Measurements from ENCODE around the gene JADE3.

JADE3 gene

GRCh38 chrX:46910415-46910814 lies 1.8 kb upstream of the JADE3 start:
- H3K4me1 ChIP-seq (ENCODE audit: control insufficient read depth, insufficient read depth, low read length) = no peaks in the 10 kb centered on the region
- no peak overlapping the region for H3K4me3 ChIP-seq (ENCODE audit: low read length)
- peaks cover 22% of the 10 kb centered on the region for H3K27me3 ChIP-seq (ENCODE audit: control insufficient read depth, insufficient read depth, low read length)
- H3K9me3 ChIP-seq (replicated peaks; ENCODE audit: low read length) = no peaks in the 10 kb centered on the region
- no peaks in the 10 kb centered on the region for H3K36me3 ChIP-seq (ENCODE audit: insufficient read depth, low read length)
- H3K9ac ChIP-seq (ENCODE audit: low read depth, low read length) = no peak overlapping the region
- no peak overlapping the region for H3K4me2 ChIP-seq (ENCODE audit: low read length)

GRCh38 chrX:46912603-46913491 lies 626 bp downstream of the JADE3 start:
- Histone ChIP-seq H3K9ac (ENCODE audit: low read depth, low read length) (peak overlapping the region; percentile 71), H3K4me3 (ENCODE audit: low read length) (peak overlapping the region; percentile 86), H3K4me2 (ENCODE audit: low read length) (peak overlapping the region; percentile 85), H3K27me3 (ENCODE audit: control insufficient read depth, insufficient read depth, low read length) (peaks cover 9% of the 10 kb centered on the region), H3K4me1 (ENCODE audit: control insufficient read depth, insufficient read depth, low read length) (no peaks in the 10 kb centered on the region), H3K9me3 (replicated peaks; ENCODE audit: low read length) (no peaks in the 10 kb centered on the region), H3K36me3 (ENCODE audit: insufficient read depth, low read length) (no peaks in the 10 kb centered on the region)

- peak overlapping the region; percentile 71 for H3K9ac ChIP-seq (ENCODE audit: low read depth, low read length)
- H3K4me3 ChIP-seq (ENCODE audit: low read length) = peak overlapping the region; percentile 86
- H3K4me2 ChIP-seq (ENCODE audit: low read length) = peak overlapping the region; percentile 85
- H3K36me3 ChIP-seq (ENCODE audit: insufficient read depth, low read length) = no peaks in the 10 kb centered on the region
- H3K9me3 ChIP-seq (replicated peaks; ENCODE audit: low read length) = no peaks in the 10 kb centered on the region
- H3K27me3 ChIP-seq (ENCODE audit: control insufficient read depth, insufficient read depth, low read length) = peaks cover 9% of the 10 kb centered on the region
- no peaks in the 10 kb centered on the region for H3K4me1 ChIP-seq (ENCODE audit: control insufficient read depth, insufficient read depth, low read length)
Observed at GRCh38 chrX:46913667-46914066, 1.4 kb downstream of the JADE3 start.

GRCh38 chrX:46916273-46916672 lies 4.1 kb downstream of the JADE3 start:
- no peaks in the 10 kb centered on the region for H3K4me1 ChIP-seq (ENCODE audit: control insufficient read depth, insufficient read depth, low read length)
- H3K9me3 ChIP-seq (replicated peaks; ENCODE audit: low read length) = no peaks in the 10 kb centered on the region
- H3K36me3 ChIP-seq (ENCODE audit: insufficient read depth, low read length) = no peaks in the 10 kb centered on the region
- no peak overlapping the region for H3K4me3 ChIP-seq (ENCODE audit: low read length)
- H3K9ac ChIP-seq (ENCODE audit: low read depth, low read length) = no peak overlapping the region
- no peaks in the 10 kb centered on the region for H3K27me3 ChIP-seq (ENCODE audit: control insufficient read depth, insufficient read depth, low read length)
- H3K4me2 ChIP-seq (ENCODE audit: low read length) = no peak overlapping the region

GRCh38 chrX:46917622-46918021 lies 5.4 kb downstream of the JADE3 start:
- H3K36me3 ChIP-seq (ENCODE audit: insufficient read depth, low read length) = no peaks in the 10 kb centered on the region
- no peaks in the 10 kb centered on the region for H3K27me3 ChIP-seq (ENCODE audit: control insufficient read depth, insufficient read depth, low read length)
- H3K4me2 ChIP-seq (ENCODE audit: low read length) = no peak overlapping the region
- H3K9me3 ChIP-seq (replicated peaks; ENCODE audit: low read length) = no peaks in the 10 kb centered on the region
- H3K4me1 ChIP-seq (ENCODE audit: control insufficient read depth, insufficient read depth, low read length) = no peaks in the 10 kb centered on the region
- H3K9ac ChIP-seq (ENCODE audit: low read depth, low read length) = no peak overlapping the region
- H3K4me3 ChIP-seq (ENCODE audit: low read length) = no peak overlapping the region

GRCh38 chrX:46918434-46918833 lies 6.2 kb downstream of the JADE3 start:
- Histone ChIP-seq H3K9me3 (replicated peaks; ENCODE audit: low read length) (no peaks in the 10 kb centered on the region), H3K4me2 (ENCODE audit: low read length) (no peak overlapping the region), H3K27me3 (ENCODE audit: control insufficient read depth, insufficient read depth, low read length) (no peaks in the 10 kb centered on the region), H3K4me1 (ENCODE audit: control insufficient read depth, insufficient read depth, low read length) (no peaks in the 10 kb centered on the region), H3K9ac (ENCODE audit: low read depth, low read length) (no peak overlapping the region), H3K36me3 (ENCODE audit: insufficient read depth, low read length) (no peaks in the 10 kb centered on the region), H3K4me3 (ENCODE audit: low read length) (no peak overlapping the region)

- Histone ChIP-seq H3K27me3 (ENCODE audit: control insufficient read depth, insufficient read depth, low read length) (no peaks in the 10 kb centered on the region), H3K4me3 (ENCODE audit: low read length) (no peak overlapping the region), H3K36me3 (ENCODE audit: insufficient read depth, low read length) (no peaks in the 10 kb centered on the region), H3K9me3 (replicated peaks; ENCODE audit: low read length) (no peaks in the 10 kb centered on the region), H3K9ac (ENCODE audit: low read depth, low read length) (no peak overlapping the region), H3K4me2 (ENCODE audit: low read length) (no peak overlapping the region), H3K4me1 (ENCODE audit: control insufficient read depth, insufficient read depth, low read length) (no peaks in the 10 kb centered on the region)
Observed at GRCh38 chrX:46920235-46920634, 8.0 kb downstream of the JADE3 start.

- H3K4me2 ChIP-seq (ENCODE audit: low read length) = no peak overlapping the region
- no peaks in the 10 kb centered on the region for H3K4me1 ChIP-seq (ENCODE audit: control insufficient read depth, insufficient read depth, low read length)
- no peaks in the 10 kb centered on the region for H3K27me3 ChIP-seq (ENCODE audit: control insufficient read depth, insufficient read depth, low read length)
- H3K36me3 ChIP-seq (ENCODE audit: insufficient read depth, low read length) = no peaks in the 10 kb centered on the region
- H3K4me3 ChIP-seq (ENCODE audit: low read length) = no peak overlapping the region
- H3K9ac ChIP-seq (ENCODE audit: low read depth, low read length) = no peak overlapping the region
- no peaks in the 10 kb centered on the region for H3K9me3 ChIP-seq (replicated peaks; ENCODE audit: low read length)
Observed at GRCh38 chrX:46922611-46923010, 10.4 kb downstream of the JADE3 start.

GRCh38 chrX:46927718-46928117 lies 15.5 kb downstream of the JADE3 start:
- H3K27me3 ChIP-seq (ENCODE audit: control insufficient read depth, insufficient read depth, low read length) = no peaks in the 10 kb centered on the region
- no peak overlapping the region for H3K4me2 ChIP-seq (ENCODE audit: low read length)
- H3K4me1 ChIP-seq (ENCODE audit: control insufficient read depth, insufficient read depth, low read length) = peaks cover 8% of the 10 kb centered on the region
- no peaks in the 10 kb centered on the region for H3K36me3 ChIP-seq (ENCODE audit: insufficient read depth, low read length)
- no peak overlapping the region for H3K4me3 ChIP-seq (ENCODE audit: low read length)
- H3K9me3 ChIP-seq (replicated peaks; ENCODE audit: low read length) = no peaks in the 10 kb centered on the region
- no peak overlapping the region for H3K9ac ChIP-seq (ENCODE audit: low read depth, low read length)

- Histone ChIP-seq H3K9me3 (replicated peaks; ENCODE audit: low read length) (no peaks in the 10 kb centered on the region), H3K4me2 (ENCODE audit: low read length) (no peak overlapping the region), H3K27me3 (ENCODE audit: control insufficient read depth, insufficient read depth, low read length) (no peaks in the 10 kb centered on the region), H3K4me1 (ENCODE audit: control insufficient read depth, insufficient read depth, low read length) (peaks cover 8% of the 10 kb centered on the region), H3K9ac (ENCODE audit: low read depth, low read length) (no peak overlapping the region), H3K4me3 (ENCODE audit: low read length) (no peak overlapping the region), H3K36me3 (ENCODE audit: insufficient read depth, low read length) (no peaks in the 10 kb centered on the region)
Observed at GRCh38 chrX:46929439-46930261, 17.4 kb downstream of the JADE3 start.

- H3K9me3 ChIP-seq (replicated peaks; ENCODE audit: low read length) = no peaks in the 10 kb centered on the region
- no peak overlapping the region for H3K4me2 ChIP-seq (ENCODE audit: low read length)
- H3K4me1 ChIP-seq (ENCODE audit: control insufficient read depth, insufficient read depth, low read length) = no peaks in the 10 kb centered on the region
- no peaks in the 10 kb centered on the region for H3K27me3 ChIP-seq (ENCODE audit: control insufficient read depth, insufficient read depth, low read length)
- no peaks in the 10 kb centered on the region for H3K36me3 ChIP-seq (ENCODE audit: insufficient read depth, low read length)
- no peak overlapping the region for H3K9ac ChIP-seq (ENCODE audit: low read depth, low read length)
- no peak overlapping the region for H3K4me3 ChIP-seq (ENCODE audit: low read length)
Observed at GRCh38 chrX:46935295-46935694, 23.1 kb downstream of the JADE3 start.
